Lung (tissue), 12 donors: ENCODE measurements around the gene ADPRHL1. TPM values are rescaled to one million over a fixed set of nuclear protein-coding genes. Genes with fewer than 3 reads are reported as not detected.

Experiments
- ATAC-seq: fragments of 200-7000 bp; cut with Tn5 transposase; one replicate; pipeline ENCODE4 v1.9.1; 2020; ENCODE audit warnings: moderate number of reproducible peaks; ENCODE audit not compliant: insufficient read depth, low FRiP score
- DNase-seq, 3 donors: peaks; one replicate each; pipeline ENCODE4 v3.0.0-alpha.2; 2013 to 2017
- H3K27ac ChIP-seq, 2 donors: one replicate each; pipeline ENCODE4 v1.5.1; 2013; ENCODE audit warnings: mild to moderate bottlenecking in 2 of 2, moderate library complexity in 2 of 2, control low read depth in 1 of 2, inconsistent platforms in 1 of 2, low read depth in 1 of 2, low read length in 1 of 2
- H3K27me3 ChIP-seq, 3 donors: one replicate each; pipeline ENCODE4 v1.5.1; 2013; ENCODE audit warnings: low read length in 2 of 3; ENCODE audit not compliant: control insufficient read depth in 3 of 3, insufficient read depth in 3 of 3
- H3K36me3 ChIP-seq, 4 donors: one replicate each; pipeline ENCODE4 v1.5.1; 2013; ENCODE audit warnings: low read length in 4 of 4, mild to moderate bottlenecking in 1 of 4, moderate library complexity in 1 of 4; ENCODE audit not compliant: control insufficient read depth in 4 of 4, insufficient read depth in 4 of 4
- H3K4me1 ChIP-seq, 5 donors: one replicate each; pipeline ENCODE4 v1.5.1; 2013; ENCODE audit warnings: low read length in 5 of 5, mild to moderate bottlenecking in 2 of 5, moderate library complexity in 1 of 5; ENCODE audit not compliant: control insufficient read depth in 5 of 5, insufficient read depth in 5 of 5
- H3K4me3 ChIP-seq: one replicate; pipeline ENCODE4 v1.5.1; 2013; ENCODE audit warnings: mild to moderate bottlenecking, control low read depth, moderate library complexity
- H3K9ac ChIP-seq, 2 donors: one replicate each; pipeline ENCODE4 v1.5.1; 2013; ENCODE audit warnings: low read length in 2 of 2, control low read depth in 1 of 2; ENCODE audit not compliant: insufficient read depth in 1 of 2
- H3K9me3 ChIP-seq, 4 donors: one replicate each; pipeline ENCODE4 v1.5.1; 2013; ENCODE audit warnings: low read length in 3 of 4, mild to moderate bottlenecking in 1 of 4, moderate library complexity in 1 of 4; ENCODE audit not compliant: control insufficient read depth in 4 of 4, insufficient read depth in 3 of 4
- CTCF ChIP-seq: IDR thresholded peaks from 2 replicates; pipeline ENCODE4 v1.5.1; 2012; ENCODE audit warnings: mild to moderate bottlenecking; ENCODE audit errors: control extremely low read depth, extremely low read depth
- WGBS, 2 donors: extraction: QIAGEN DNeasy Blood & Tissue Kit; methylation state at CpG; one replicate each; pipeline ENCODE4 v1.1.7; 2013; 5-methylcytosine and 5-hydroxymethylcytosine counted together
- polyA plus RNA-seq, 2 donors: library from polyadenylated mRNA; stranded (reverse); fragments of 200-250 nt; gene quantifications; one replicate each; pipeline ENCODE4 v1.2.1, GENCODE V29; 2013
- total RNA-seq, 2 donors: library from RNA; depleted of rRNA in 1 of 2; stranded (reverse); fragments of >200 nt in 1 of 2; gene quantifications; one replicate each; pipeline ENCODE4 v1.2.1, GENCODE V29; 2014 to 2021
- donor health status: control.
- donor health status: control.
- donor health status: Bipolar disorder and iron deficiency.
- donor health status: healthy.
- donor health status: DM: yes; HTN: yes; CAD: no.

Gene ADPRHL1
- total and polyA plus RNA-seq, 4 donors, result 0.83 to 4.9 (median 1.3) TPM

GRCh38 chr13:113404723-113405471 is 48.4 kb downstream of the ADPRHL1 start:
- Histone ChIP-seq H3K4me1 (peaks cover 0 to 50% (median 7%) of the 10 kb centered on the region in 5 donors), H3K9me3 (no peaks in the 10 kb centered on the region), H3K27me3 (no peaks in the 10 kb centered on the region), H3K4me3 (no peak overlapping the region), H3K9ac (no peak overlapping the region), H3K36me3 (no peaks in the 10 kb centered on the region), H3K27ac (peak overlapping the region in 1 of 2 donors; percentile 55)
- no peak for ATAC-seq
- DNase-seq, result no peak
- 86 to 91% methylated on average over 34 of the region's 34 CpGs for WGBS, 2 donors
- TF ChIP-seq CTCF, result no peak

- Histone ChIP-seq H3K27ac (peak overlapping the region in 1 of 2 donors; percentile 55), H3K4me1 (peaks cover 0 to 48% (median 7%) of the 10 kb centered on the region in 5 donors), H3K36me3 (no peaks in the 10 kb centered on the region), H3K9me3 (no peaks in the 10 kb centered on the region), H3K27me3 (no peaks in the 10 kb centered on the region), H3K4me3 (no peak overlapping the region), H3K9ac (no peak overlapping the region)
- no peak for ATAC-seq
- no peak for TF ChIP-seq CTCF
- 93 to 96% methylated on average over 2 of the region's 2 CpGs for WGBS, 2 donors
- DNase-seq, result no peak
These were observed 48.9 kb downstream of the ADPRHL1 start for GRCh38 chr13:113404366-113404722.

- ATAC-seq (no peak), DNase-seq (peak; percentile 27 to 68 (median 54))
- H3K9me3 ChIP-seq, result no peaks in the 10 kb centered on the region
- WGBS, 2 donors, result 85 to 87% methylated on average over 31 to 32 of the region's 32 CpGs
- no peaks in the 10 kb centered on the region for H3K27me3 ChIP-seq
- H3K36me3 ChIP-seq, result no peaks in the 10 kb centered on the region
- peak overlapping the region in 1 of 2 donors; percentile 98 for H3K27ac ChIP-seq
- H3K4me1 ChIP-seq, result peaks cover 0 to 48% (median 7%) of the 10 kb centered on the region in 5 donors
- H3K9ac ChIP-seq, result no peak overlapping the region
- no peak overlapping the region for H3K4me3 ChIP-seq
- TF ChIP-seq CTCF, result no peak
These were observed 49.8 kb downstream of the ADPRHL1 start for GRCh38 chr13:113403255-113404104.
